Neuron (in vitro differentiated cells): ENCODE results near the gene MARCHF10.

Experiments
- H2AFZ ChIP-seq: one replicate; pipeline ENCODE4 v1.6.1; 2013; ENCODE audit warnings: low read depth, mild to moderate bottlenecking, inconsistent platforms, low read length, moderate library complexity
- H3K27me3 ChIP-seq: one replicate; pipeline ENCODE4 v1.6.1; 2013; ENCODE audit warnings: low read length; ENCODE audit not compliant: insufficient read depth
- H3K36me3 ChIP-seq: one replicate; pipeline ENCODE4 v1.6.1; 2013; ENCODE audit warnings: low read length; ENCODE audit not compliant: insufficient read depth
- H3K4me1 ChIP-seq: one replicate; pipeline ENCODE4 v1.6.1; 2013; ENCODE audit warnings: low read length; ENCODE audit not compliant: insufficient read depth
- H3K4me3 ChIP-seq: 2 replicates; pipeline ENCODE4 v1.5.1; 2013; ENCODE audit warnings: mild to moderate bottlenecking, low read length, moderate library complexity
- H3K9me3 ChIP-seq: one replicate; pipeline ENCODE4 v1.6.1; 2013; ENCODE audit warnings: low read length

The MARCHF10 gene

DNA sequence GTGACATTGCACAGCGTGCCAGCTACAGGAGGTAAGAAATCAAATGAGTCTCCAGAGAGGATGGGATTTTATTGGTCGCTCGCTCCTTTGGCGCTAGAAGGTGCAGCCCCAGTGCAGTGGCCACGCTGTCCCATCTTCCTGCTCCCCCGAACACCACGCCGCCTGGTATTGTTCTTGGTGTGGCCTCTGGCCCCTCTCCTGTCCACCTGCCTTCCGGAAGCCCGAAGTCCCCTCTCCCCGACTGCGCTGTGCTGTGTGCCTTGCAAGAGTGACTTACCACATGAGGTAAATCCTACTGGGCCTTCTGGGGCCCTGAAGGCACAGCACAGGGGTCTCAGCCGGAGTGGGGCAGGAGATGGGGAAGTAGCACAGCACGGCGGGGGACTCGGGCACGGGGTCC, 58.2 kb downstream of the MARCHF10 start:
- H3K27me3 ChIP-seq, result no peaks in the 10 kb centered on the region
- no peaks in the 10 kb centered on the region for H3K4me1 ChIP-seq
- no peaks in the 10 kb centered on the region for H3K36me3 ChIP-seq
- H2AFZ ChIP-seq, result no peak overlapping the region
- H3K4me3 ChIP-seq, result no peak overlapping the region
- no peaks in the 10 kb centered on the region for H3K9me3 ChIP-seq

- Histone ChIP-seq H3K36me3 (no peaks in the 10 kb centered on the region), H3K9me3 (no peaks in the 10 kb centered on the region), H3K27me3 (no peaks in the 10 kb centered on the region), H2AFZ (no peak overlapping the region), H3K4me1 (no peaks in the 10 kb centered on the region), H3K4me3 (no peak overlapping the region)
These were observed 61.2 kb downstream of the MARCHF10 start for GRCh38 chr17:62746941-62747340.

DNA sequence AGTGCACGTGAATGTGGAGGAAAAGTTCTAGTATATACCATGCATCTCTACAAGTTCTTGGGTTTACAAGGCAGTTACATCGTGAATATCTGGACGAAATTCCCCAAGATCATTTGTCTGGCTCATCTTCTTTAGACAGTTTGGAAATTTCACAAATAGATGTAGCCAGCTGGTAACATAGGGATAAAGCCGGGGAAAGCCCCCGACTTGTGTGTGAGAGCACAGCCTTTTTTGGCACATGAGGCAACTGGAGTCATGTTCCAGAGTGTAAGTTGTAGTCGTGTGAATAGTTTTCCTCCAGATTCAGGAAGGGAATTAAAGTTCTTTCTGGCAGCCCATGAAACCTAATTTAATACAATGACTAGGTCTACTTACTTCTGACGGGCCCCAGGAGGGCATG, 62.3 kb downstream of the MARCHF10 start:
- Histone ChIP-seq H3K4me3 (no peak overlapping the region), H3K9me3 (no peaks in the 10 kb centered on the region), H3K27me3 (no peaks in the 10 kb centered on the region), H2AFZ (no peak overlapping the region), H3K36me3 (no peaks in the 10 kb centered on the region), H3K4me1 (no peaks in the 10 kb centered on the region)

DNA sequence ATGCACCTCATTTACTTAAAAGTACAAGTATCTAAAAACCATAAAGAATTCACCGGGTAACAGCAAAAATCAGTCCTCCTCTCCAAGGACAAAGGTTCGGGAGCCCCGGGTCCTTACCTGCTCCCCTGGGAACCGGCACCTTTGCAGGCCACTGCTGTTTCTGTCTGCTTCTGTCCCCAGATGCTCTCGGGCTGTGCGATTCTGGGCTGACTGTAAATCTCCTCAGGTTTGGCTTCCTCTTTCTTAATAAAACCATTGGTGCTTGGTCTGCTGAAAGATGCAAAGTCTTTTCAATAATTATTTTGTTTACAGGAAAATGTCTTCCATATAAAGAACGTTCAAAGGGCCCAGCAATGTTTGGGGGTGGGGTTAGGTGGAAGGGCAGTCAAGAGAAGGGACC, 63.9 kb downstream of the MARCHF10 start:
- Histone ChIP-seq H2AFZ (no peak overlapping the region), H3K4me1 (peaks cover 3% of the 10 kb centered on the region), H3K27me3 (no peaks in the 10 kb centered on the region), H3K4me3 (no peak overlapping the region), H3K9me3 (no peaks in the 10 kb centered on the region), H3K36me3 (no peaks in the 10 kb centered on the region)

DNA sequence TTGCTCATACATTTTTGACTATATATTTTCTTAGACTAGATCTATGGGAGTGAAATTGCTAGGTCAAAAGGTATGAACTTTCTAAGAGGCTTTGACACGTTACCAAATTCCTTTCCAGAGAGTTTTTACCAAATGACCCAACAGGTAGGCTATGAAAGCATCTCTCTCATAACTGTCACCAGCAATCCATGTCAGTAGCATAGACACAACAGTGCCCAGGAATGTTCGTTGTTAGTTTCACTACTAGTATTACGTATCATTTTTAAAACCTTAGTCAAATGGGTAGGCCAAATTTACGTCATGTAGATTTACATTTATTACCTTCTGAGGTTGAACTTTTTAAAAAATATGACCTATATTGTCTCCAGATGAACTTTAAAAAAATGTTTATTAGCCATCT, 66.8 kb downstream of the MARCHF10 start:
- no peak overlapping the region for H3K4me3 ChIP-seq
- no peaks in the 10 kb centered on the region for H3K27me3 ChIP-seq
- H3K36me3 ChIP-seq, result no peaks in the 10 kb centered on the region
- no peaks in the 10 kb centered on the region for H3K9me3 ChIP-seq
- peaks cover 3% of the 10 kb centered on the region for H3K4me1 ChIP-seq
- H2AFZ ChIP-seq, result no peak overlapping the region

DNA sequence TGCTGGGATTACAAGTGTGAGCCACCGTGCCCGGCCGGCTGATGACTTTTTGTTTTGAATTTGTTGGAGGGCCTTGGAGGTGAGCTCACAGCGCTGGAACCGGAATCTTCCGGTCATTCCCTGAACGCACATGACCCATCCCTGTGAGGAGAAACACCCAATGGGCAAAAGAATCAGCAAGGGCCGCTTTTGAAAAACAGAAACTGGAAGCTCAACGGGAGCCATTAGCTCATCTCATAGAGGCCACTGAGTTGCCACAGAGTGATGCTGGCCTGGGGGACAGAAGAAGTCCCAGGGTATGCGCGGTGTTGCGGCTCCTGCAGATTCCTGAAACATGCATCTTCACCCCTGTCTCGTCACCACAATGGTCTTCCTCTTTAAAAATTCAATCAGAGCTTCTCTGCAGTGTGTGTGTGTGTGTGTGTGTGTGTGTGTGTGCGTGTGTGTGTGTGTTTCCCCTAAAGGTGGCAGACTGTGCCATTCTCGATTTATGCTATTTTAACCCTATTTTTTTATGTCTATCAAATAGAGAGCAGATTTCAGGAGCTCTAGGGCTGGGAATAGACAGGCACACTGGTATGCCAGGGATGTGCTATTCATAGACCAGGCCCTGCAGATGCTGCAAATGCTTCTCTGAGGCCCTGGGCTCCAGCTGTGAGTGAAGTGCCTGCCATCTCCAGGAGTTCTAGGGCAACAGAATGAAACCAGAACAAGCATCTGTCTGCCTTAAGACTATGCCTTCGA, 68.3 kb downstream of the MARCHF10 start:
- H3K9me3 ChIP-seq, result no peaks in the 10 kb centered on the region

GRCh38 chr17:62738281-62738680, 69.8 kb downstream of the MARCHF10 start:
- no peaks in the 10 kb centered on the region for H3K27me3 ChIP-seq
- H3K9me3 ChIP-seq, result no peaks in the 10 kb centered on the region
- no peaks in the 10 kb centered on the region for H3K36me3 ChIP-seq
- no peak overlapping the region for H2AFZ ChIP-seq
- H3K4me1 ChIP-seq, result peaks cover 9% of the 10 kb centered on the region
- H3K4me3 ChIP-seq, result no peak overlapping the region

More for the DNA sequence above, 68.3 kb downstream of the MARCHF10 start:
- Histone ChIP-seq H3K27me3 (no peaks in the 10 kb centered on the region), H3K4me3 (no peak overlapping the region), H3K36me3 (no peaks in the 10 kb centered on the region), H2AFZ (no peak overlapping the region), H3K4me1 (peaks cover 7% of the 10 kb centered on the region)

DNA sequence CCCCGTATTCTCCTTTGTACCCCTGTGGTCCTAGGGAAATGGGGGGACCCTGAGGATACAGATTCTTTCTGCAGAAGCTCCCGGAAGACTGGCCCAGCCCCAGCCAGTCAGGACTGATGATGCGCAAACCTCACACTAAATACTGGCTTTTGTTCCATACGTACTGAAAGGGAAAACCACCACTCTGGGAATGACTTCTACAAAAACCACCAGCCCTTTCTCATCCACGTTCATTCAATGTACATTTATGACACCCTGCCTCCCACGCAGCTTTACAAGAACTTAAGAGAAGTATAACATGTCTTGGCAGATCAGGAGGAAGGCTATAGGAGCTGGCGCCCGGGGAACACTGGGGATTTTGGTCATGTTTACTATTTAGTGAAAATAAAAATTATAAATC, 70.6 kb downstream of the MARCHF10 start:
- Histone ChIP-seq H3K36me3 (no peaks in the 10 kb centered on the region), H3K9me3 (no peaks in the 10 kb centered on the region), H3K27me3 (no peaks in the 10 kb centered on the region), H3K4me3 (no peak overlapping the region), H3K4me1 (peaks cover 10% of the 10 kb centered on the region), H2AFZ (no peak overlapping the region)

DNA sequence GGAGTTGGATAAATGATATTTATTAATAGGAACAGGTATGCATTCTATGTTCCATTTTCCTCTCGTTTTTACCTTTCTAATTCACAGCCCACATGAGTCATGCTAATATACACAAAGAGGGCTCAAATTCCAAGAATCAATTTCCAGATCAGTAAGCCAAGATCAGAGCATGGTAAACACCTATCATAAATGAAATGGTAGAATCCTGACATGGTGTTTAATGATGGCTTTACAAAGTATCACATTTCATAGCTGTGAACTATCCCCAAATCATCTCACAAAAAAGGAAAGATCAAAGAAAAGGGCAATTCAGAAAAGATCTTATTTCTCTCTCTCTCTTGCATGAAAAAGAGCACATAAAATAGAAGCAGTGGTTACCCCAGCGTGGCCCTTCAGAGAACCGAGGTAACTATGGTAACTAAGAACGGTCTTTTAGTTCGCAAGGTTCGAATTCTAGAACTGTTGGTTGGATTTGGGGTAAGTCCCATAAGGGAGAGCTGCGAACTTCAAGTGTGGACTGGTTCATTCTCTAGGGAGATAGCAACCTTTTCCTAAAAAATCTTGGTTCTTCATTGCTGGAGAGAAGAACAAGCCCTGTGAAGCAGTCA, 73.0 kb downstream of the MARCHF10 start:
- Histone ChIP-seq H2AFZ (no peak overlapping the region), H3K4me1 (peaks cover 14% of the 10 kb centered on the region), H3K4me3 (no peak overlapping the region), H3K9me3 (no peaks in the 10 kb centered on the region), H3K36me3 (no peaks in the 10 kb centered on the region), H3K27me3 (no peaks in the 10 kb centered on the region)

DNA sequence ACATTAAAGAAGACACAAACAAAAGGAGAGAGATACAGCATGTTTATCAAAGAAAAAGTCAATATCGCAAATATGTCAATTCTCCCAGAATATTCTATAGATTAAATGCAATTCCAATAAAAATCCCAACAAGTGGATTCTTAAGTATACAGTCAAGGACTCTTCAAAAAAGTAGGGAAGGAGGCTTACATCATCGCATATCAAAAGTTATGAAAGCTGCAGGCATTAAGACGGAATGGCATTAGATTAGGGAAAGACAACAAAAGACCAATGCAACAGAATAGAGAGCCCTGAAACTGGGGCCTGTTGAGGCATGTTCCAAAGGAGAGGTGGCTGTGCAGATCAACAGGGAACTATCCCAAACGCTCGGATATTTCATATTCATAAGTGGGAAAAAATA, 76.0 kb downstream of the MARCHF10 start:
- H3K27me3 ChIP-seq, result no peaks in the 10 kb centered on the region
- H3K36me3 ChIP-seq, result no peaks in the 10 kb centered on the region
- H3K9me3 ChIP-seq, result no peaks in the 10 kb centered on the region
- peaks cover 12% of the 10 kb centered on the region for H3K4me1 ChIP-seq
- H3K4me3 ChIP-seq, result no peak overlapping the region
- H2AFZ ChIP-seq, result no peak overlapping the region

DNA sequence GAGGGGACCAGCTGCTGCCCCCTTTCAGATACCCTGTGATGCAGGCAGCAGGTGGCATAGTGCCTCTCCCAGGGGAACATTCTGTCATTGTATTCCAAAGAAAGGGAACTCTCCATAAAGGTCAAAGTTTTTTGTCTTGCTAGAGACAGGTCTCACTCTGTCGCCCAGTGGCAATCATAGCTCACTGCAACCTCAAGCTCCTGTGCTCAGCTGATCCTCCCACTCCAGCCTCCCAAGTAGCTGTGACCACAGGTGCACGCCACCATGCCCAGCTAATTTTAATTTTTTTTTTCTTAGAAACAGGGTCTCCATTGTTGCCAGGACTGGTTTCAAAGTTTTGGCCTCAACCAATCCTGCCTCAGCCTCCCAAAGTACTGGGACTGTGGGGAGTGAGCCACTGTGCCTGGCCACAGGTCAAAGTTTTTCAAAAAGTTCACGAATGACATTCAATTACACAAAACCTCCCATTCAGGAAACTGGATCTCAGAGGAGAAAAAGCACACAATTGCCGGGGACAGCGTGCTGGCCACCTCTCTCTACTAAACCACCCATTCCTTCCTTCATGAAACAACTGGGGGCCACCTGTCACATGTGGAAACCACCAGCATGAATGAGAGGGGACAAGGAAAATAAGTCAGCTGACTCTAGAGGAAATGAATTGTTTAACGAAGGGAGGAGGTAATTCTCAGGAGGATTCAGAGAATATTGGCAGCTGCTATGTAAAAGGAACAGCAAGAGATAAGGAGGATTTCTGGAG, 80.0 kb downstream of the MARCHF10 start:
- H2AFZ ChIP-seq, result no peak overlapping the region

GRCh38 chr17:62725791-62726249, 82.3 kb downstream of the MARCHF10 start:
- Histone ChIP-seq H2AFZ (no peak overlapping the region), H3K36me3 (no peaks in the 10 kb centered on the region), H3K9me3 (no peaks in the 10 kb centered on the region), H3K4me3 (no peak overlapping the region), H3K4me1 (no peaks in the 10 kb centered on the region), H3K27me3 (no peaks in the 10 kb centered on the region)

More for the DNA sequence above, 80.0 kb downstream of the MARCHF10 start:
- Histone ChIP-seq H3K36me3 (no peaks in the 10 kb centered on the region), H3K4me1 (peaks cover 6% of the 10 kb centered on the region), H3K27me3 (no peaks in the 10 kb centered on the region), H3K4me3 (no peak overlapping the region), H3K9me3 (no peaks in the 10 kb centered on the region)

DNA sequence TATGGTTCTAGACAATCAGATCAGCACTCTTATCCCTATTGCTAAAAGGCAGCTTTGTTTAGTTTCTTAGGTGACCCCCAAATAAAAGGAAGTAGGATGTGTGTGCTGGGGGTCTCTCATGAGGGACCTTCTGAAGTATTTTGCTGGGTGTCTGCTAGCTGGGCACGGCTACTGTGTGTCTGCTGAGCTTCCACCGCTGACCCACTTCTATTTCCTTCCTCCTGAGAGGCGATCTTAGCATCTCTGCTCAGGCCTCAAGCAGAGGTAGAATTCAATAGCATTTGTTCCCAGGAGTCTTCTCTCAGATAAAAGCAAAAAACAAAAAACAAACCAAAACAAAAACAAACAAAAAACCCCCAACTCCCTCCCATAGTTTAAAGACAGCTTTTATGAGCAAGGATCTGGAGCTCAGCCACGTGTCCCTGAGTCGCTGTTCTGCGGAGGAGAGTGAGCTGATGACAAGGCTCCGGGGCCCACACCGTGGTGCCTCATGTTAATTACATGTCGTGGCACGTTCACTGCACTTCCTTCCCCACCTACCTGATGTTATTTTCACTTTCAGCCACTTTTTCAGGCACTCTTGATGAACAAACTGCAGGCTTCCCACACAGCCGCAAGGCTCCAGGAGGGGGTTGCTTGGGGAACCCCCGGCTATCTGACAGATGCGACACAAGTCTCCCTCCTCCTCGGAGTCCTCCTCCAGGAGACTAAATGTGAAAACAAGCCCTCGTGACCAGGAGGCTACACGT, 83.5 kb downstream of the MARCHF10 start:
- H2AFZ ChIP-seq, result no peak overlapping the region
- H3K4me3 ChIP-seq, result no peak overlapping the region
- H3K36me3 ChIP-seq, result no peaks in the 10 kb centered on the region
- no peaks in the 10 kb centered on the region for H3K4me1 ChIP-seq
- peaks cover 4% of the 10 kb centered on the region for H3K9me3 ChIP-seq
- H3K27me3 ChIP-seq, result no peaks in the 10 kb centered on the region
